Right atrium auricular region (tissue), 2 donors: Measurements from ENCODE around the gene SKIDA1. TPM values are rescaled to one million over a fixed set of nuclear protein-coding genes. Genes with fewer than 3 reads are reported as not detected.

Experiments used
- DNase-seq: peaks from one replicate; pipeline ENCODE4 v3.0.0-alpha.2; 2019; ENCODE audit warnings: low spot score
- H3K27ac ChIP-seq, 2 donors: fragments of 200-600 bp; sonication (generic); 1 replicate in 1 of 2; 2 replicates in 1 of 2; pipeline ENCODE4 v1.5.1; 2016 to 2019
- H3K27me3 ChIP-seq, 2 donors: fragments of 200-600 bp; sonication (generic); one replicate each; pipeline versions ENCODE4 v1.5.1 to v1.6.0; 2017 to 2019
- H3K36me3 ChIP-seq: fragments of 200-600 bp; sonication (generic); one replicate; pipeline ENCODE4 v1.5.1; 2016
- H3K4me1 ChIP-seq, 2 donors: fragments of 200-600 bp; sonication (generic); one replicate each; pipeline versions ENCODE4 v1.5.1 to v1.6.0; 2017 to 2019
- H3K4me3 ChIP-seq, 2 donors: fragments of 200-600 bp; sonication (generic); 1 replicate in 1 of 2; 2 replicates in 1 of 2; pipeline ENCODE4 v1.5.1; 2017 to 2019; ENCODE audit warnings: mild to moderate bottlenecking in 1 of 2, moderate library complexity in 1 of 2
- H3K9me3 ChIP-seq, 2 donors: fragments of 200-600 bp; sonication (generic); one replicate each; pipeline ENCODE4 v1.5.1; 2019
- CTCF ChIP-seq, 2 donors: fragments of 200-600 bp; sonication (generic); IDR thresholded peaks; one replicate each; pipeline ENCODE4 v1.5.1; 2019; ENCODE audit warnings: antibody characterized with exemption in 2 of 2
- total RNA-seq, 2 donors: library from RNA; depleted of rRNA; stranded (reverse); fragments of >200 nt; gene quantifications; one replicate each; pipeline ENCODE4 v1.1.0, GENCODE V29; 2016

The SKIDA1 gene
- total RNA-seq, 2 donors from 2014 or later: 2.1 to 2.6 TPM

- Histone ChIP-seq H3K4me1 (peaks cover 0 to 29% of the 10 kb centered on the region in 2 donors), H3K36me3 (no peaks in the 10 kb centered on the region), H3K27ac (no peak overlapping the region), H3K4me3 (no peak overlapping the region), H3K9me3 (no peaks in the 10 kb centered on the region), H3K27me3 (no peaks in the 10 kb centered on the region)
- no peak for DNase-seq
- no peak for TF ChIP-seq CTCF (IDR thresholded peaks at IDR 0.05)
These were observed 23.6 kb downstream of the SKIDA1 start for GRCh38 chr10:21501731-21502347.

GRCh38 chr10:21501091-21501490, 24.4 kb downstream of the SKIDA1 start:
- no peak for DNase-seq
- Histone ChIP-seq H3K36me3 (no peaks in the 10 kb centered on the region), H3K4me3 (no peak overlapping the region), H3K4me1 (peaks cover 0 to 25% of the 10 kb centered on the region in 2 donors), H3K27ac (no peak overlapping the region), H3K9me3 (no peaks in the 10 kb centered on the region), H3K27me3 (no peaks in the 10 kb centered on the region)
- no peak for TF ChIP-seq CTCF (IDR thresholded peaks at IDR 0.05)

- H3K9me3 ChIP-seq: no peaks in the 10 kb centered on the region
- DNase-seq: no peak
- no peak for TF ChIP-seq CTCF (IDR thresholded peaks at IDR 0.05)
These were observed 24.9 kb downstream of the SKIDA1 start for GRCh38 chr10:21500578-21500910.

GRCh38 chr10:21499701-21500577, 25.5 kb downstream of the SKIDA1 start:
- no peaks in the 10 kb centered on the region for H3K27me3 ChIP-seq
- no peak for TF ChIP-seq CTCF (IDR thresholded peaks at IDR 0.05)
- no peak for DNase-seq
- no peaks in the 10 kb centered on the region for H3K9me3 ChIP-seq
- peaks cover 0 to 24% of the 10 kb centered on the region in 2 donors for H3K4me1 ChIP-seq
- no peaks in the 10 kb centered on the region for H3K36me3 ChIP-seq
- H3K27ac ChIP-seq: peak overlapping the region; percentile 22 to 32
- peak overlapping the region; percentile 23 to 48 for H3K4me3 ChIP-seq

More at GRCh38 chr10:21500578-21500910, 24.9 kb downstream of the SKIDA1 start:
- Histone ChIP-seq H3K36me3 (no peaks in the 10 kb centered on the region), H3K27ac (peak overlapping the region; percentile 22 to 32), H3K4me3 (peak overlapping the region; percentile 23 to 48), H3K27me3 (no peaks in the 10 kb centered on the region), H3K4me1 (peaks cover 0 to 20% of the 10 kb centered on the region in 2 donors)

- Histone ChIP-seq H3K36me3 (no peaks in the 10 kb centered on the region), H3K4me3 (no peak overlapping the region), H3K27me3 (no peaks in the 10 kb centered on the region), H3K9me3 (no peaks in the 10 kb centered on the region), H3K4me1 (peaks cover 0 to 32% of the 10 kb centered on the region in 2 donors), H3K27ac (no peak overlapping the region)
- no peak for TF ChIP-seq CTCF (IDR thresholded peaks at IDR 0.05)
- no peak for DNase-seq
These were observed 26.5 kb downstream of the SKIDA1 start for GRCh38 chr10:21498986-21499385.
